Urinary bladder (tissue), 4 donors: ENCODE measurements around the gene INO80B. TPM values are rescaled to one million over a fixed set of nuclear protein-coding genes. Genes with fewer than 3 reads are reported as not detected.
"Not testable (repeated sequence)": the region's sequence is repeated elsewhere in the genome, so short reads cannot be mapped to it uniquely, and the experiment has no call there.

ENCODE experiments used
- DNase-seq: peaks from one replicate; pipeline ENCODE4 v3.0.0-alpha.2; 2015; ENCODE audit errors: extremely low spot score
- H3K27ac ChIP-seq: one replicate; pipeline ENCODE4 v1.5.1; 2013; ENCODE audit warnings: low read depth, mild to moderate bottlenecking, moderate library complexity
- H3K36me3 ChIP-seq: one replicate; pipeline ENCODE4 v1.6.1; 2013; ENCODE audit warnings: mild to moderate bottlenecking, moderate library complexity; ENCODE audit not compliant: insufficient read depth
- H3K4me1 ChIP-seq: one replicate; pipeline ENCODE4 v1.6.1; 2013; ENCODE audit warnings: mild to moderate bottlenecking, moderate library complexity; ENCODE audit not compliant: insufficient read depth
- H3K4me3 ChIP-seq: one replicate; pipeline ENCODE4 v1.5.1; 2013; ENCODE audit warnings: low read depth, low read length
- WGBS: extraction: QIAGEN DNeasy Blood & Tissue Kit; methylation state at CpG from one replicate; pipeline ENCODE4 v1.1.7; 2013; 5-methylcytosine and 5-hydroxymethylcytosine counted together
- polyA plus RNA-seq: library from polyadenylated mRNA; stranded (reverse); fragments of 200-250 nt; gene quantifications from one replicate; pipeline ENCODE4 v1.2.3, GENCODE V29; 2013
- total RNA-seq: library from RNA; depleted of rRNA; stranded (reverse); fragments of >200 nt; gene quantifications from one replicate; pipeline ENCODE4 v1.2.3, GENCODE V29; 2014
- donor health status: healthy with polysubstance abuse.
- donor health status: healthy.

The INO80B gene
- total and polyA plus RNA-seq, 2 donors: 13.5 to 35.2 TPM

DNA sequence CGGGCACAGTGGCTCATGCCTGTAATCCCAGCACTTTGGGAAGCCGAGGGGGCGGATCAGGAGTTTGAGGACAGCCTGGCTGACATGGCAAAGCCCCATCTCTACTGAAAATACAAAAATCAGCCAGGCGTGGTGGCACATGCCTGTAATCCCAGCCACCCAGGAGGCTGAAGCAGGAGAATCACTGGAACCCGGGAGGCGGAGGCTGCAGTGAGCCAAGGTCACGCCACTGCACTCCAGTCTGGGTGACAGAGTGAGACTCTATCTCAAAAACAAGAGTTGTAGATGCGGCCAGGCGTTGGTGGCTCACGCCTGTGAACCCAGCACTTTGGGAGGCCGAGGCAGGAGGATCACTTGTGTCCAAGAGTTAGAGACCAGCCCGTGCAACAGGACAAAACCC is 15.9 kb downstream of the INO80B start:
- DNase-seq, H3K4me3 ChIP-seq: not testable (repeated sequence)

DNA sequence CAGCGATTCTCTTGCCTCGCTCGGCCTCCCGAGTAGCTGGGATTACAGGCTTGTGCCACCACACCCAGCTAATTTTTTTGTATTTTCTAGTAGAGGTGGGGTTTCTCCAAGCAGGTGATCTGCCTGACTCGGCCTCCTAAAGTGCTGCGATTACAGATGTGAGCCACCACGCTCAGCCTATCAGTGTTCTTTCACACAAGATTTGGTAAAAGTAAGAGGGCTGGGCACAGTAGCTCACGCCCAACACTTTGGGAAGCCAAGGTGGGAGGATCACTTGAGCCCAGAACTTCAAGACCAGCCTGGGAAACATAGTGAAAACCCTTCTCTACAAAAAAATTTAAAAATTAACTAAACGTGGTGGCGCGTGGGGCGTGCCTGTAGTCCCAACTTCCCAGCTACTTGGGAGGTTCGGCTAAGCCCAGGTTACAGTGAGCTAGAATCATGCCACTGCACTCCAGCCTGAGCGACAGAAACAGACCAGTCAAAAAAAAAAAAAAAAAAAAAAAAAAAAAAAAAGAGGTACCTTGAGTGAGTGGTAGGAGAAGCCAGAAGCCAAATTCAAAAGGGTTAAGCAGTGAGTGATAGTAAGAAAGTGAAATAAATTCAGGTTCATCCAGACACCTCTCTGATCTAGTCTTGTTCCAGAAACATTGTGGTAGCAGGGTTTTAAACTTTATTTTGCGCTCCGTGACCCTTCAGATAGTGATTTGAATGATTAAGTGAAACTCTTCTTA is 16.6 kb downstream of the INO80B start:
- DNase-seq: no peak
- WGBS: 59% methylated on average over 16 of the region's 16 CpGs
- H3K4me3 ChIP-seq: peak overlapping the region; percentile 45
- H3K4me1 ChIP-seq: peaks cover 2% of the 10 kb centered on the region
- H3K27ac ChIP-seq: peak overlapping the region; percentile 77
- H3K36me3 ChIP-seq: peaks cover 2% of the 10 kb centered on the region

More for the DNA sequence above, 15.9 kb downstream of the INO80B start:
- not testable (repeated sequence) for H3K36me3 ChIP-seq, H3K27ac ChIP-seq, H3K4me1 ChIP-seq
- WGBS: 95% methylated on average over 12 of the region's 12 CpGs

DNA sequence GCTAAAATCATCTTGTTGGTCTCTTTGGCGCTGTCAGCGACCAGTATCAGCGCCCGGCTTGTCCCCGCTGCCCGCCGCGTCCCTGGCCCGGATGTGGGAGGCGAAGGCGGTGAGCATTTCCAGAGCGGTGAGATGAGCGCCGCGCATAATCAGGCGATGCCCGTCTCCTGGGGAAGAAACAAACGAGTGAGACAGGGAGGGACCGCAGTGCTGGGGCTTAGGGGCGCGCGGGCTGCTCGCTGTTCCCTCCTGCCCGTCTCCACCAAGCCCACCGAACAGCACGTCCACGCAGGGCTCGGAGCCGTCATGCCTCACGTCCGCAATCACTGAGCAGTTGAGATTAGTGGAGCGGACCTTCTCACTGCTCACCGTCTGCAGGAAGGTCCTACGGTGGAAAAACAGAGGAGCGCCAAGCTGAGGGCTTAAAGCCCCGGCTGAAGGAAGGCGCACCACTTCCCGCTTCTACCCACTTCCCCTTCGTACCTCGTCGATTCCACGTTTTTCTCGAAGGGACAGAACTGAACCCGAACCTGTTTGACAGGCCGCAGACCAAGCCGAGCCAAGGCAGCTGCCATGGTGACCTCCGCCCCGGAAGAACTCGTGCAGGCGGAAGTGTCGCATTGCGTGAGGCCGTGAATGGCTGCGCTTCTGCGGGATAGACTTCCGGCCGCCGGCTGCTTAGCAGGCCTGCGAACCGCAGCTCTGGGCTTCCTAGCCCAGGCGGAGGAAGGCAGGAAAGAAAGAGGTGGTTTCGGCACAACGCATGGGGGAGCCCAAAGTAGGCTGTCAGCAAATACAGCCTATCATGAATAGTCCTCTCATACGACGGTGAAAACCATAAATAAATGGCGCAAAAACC is 17.4 kb downstream of the INO80B start, which contains the start of gene MRPL53:
Gene MRPL53, minus strand, starts transcription at position 595 of the 859 bp plus-strand sequence. Its CDS starts 20 bp downstream, at position 575.
- peak; percentile 93 for DNase-seq
- peaks cover 2% of the 10 kb centered on the region for H3K36me3 ChIP-seq
- peak within 1 kb of the TSS; percentile 45 for H3K4me3 ChIP-seq
- peaks cover 2% of the 10 kb centered on the region for H3K4me1 ChIP-seq
- H3K27ac ChIP-seq: peak within 1 kb of the TSS; percentile 77
- under 1% methylated on average over 66 of the region's 66 CpGs for WGBS

DNA sequence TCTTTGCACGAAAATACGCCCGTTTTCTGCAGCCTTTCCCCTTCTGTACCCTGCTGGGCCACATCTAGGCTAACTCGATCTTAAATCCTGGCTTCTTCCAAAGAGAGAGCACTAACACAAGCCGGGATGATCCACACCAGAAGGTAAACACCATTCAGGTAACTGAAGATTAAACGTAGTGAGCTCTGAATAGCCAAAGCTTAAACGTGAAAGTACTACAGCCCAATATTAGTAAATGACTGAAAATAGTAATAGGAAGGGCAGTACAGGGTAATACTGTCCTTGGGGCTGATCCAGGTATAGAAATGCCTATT is 18.0 kb downstream of the INO80B start:
- WGBS: 12% methylated on average over 7 of the region's 7 CpGs
- Histone ChIP-seq H3K4me1 (peaks cover 2% of the 10 kb centered on the region), H3K36me3 (peaks cover 2% of the 10 kb centered on the region), H3K4me3 (peak overlapping the region; percentile 45), H3K27ac (peak overlapping the region; percentile 59)
- no peak for DNase-seq

DNA sequence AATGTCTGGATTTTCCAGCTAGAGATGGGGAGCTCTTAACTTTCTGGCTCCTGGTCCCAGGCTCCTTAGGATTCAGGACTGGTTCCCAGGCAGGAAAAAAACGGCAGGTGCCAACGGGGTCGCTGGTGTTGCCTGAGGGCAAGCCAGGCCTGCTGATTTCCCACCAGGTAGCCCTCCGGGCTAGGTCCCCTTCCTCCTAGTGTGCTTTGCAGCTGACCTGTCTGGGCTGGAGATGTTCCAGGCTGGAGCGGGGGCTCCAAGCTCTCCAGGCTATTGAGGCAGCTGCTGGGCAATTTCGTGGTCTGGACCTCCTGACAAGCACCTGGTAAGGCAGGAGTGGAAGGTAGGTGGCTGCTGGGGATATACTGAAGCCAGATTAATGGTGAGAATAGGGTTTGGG is 19.6 kb downstream of the INO80B start:
- Histone ChIP-seq H3K36me3 (peaks cover 2% of the 10 kb centered on the region), H3K27ac (no peak overlapping the region), H3K4me3 (no peak overlapping the region), H3K4me1 (peaks cover 2% of the 10 kb centered on the region)
- 94% methylated on average over 6 of the region's 6 CpGs for WGBS
- DNase-seq: no peak

DNA sequence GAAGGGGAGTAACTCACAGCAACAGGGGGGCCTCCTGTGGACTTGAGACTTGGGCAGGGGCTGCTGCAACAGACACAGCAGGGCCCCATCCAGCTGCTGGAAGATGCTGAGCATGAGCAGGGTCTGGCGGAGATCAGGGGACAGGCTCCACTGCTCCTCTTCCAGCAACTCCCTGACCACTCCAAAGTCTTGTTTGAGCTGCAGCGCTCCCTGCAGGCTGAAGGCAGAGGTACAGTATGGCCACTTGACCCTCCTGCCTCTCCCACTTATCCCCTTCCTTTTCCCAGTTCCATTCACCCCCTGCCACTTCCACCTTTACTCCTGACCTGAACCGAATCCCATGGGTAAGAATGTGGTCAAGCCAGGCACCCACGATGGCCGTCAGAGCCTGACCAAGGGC is 20.0 kb downstream of the INO80B start:
- Histone ChIP-seq H3K4me1 (peaks cover 2% of the 10 kb centered on the region), H3K4me3 (no peak overlapping the region), H3K36me3 (peaks cover 2% of the 10 kb centered on the region), H3K27ac (no peak overlapping the region)
- DNase-seq: no peak
- 86% methylated on average over 5 of the region's 5 CpGs for WGBS

DNA sequence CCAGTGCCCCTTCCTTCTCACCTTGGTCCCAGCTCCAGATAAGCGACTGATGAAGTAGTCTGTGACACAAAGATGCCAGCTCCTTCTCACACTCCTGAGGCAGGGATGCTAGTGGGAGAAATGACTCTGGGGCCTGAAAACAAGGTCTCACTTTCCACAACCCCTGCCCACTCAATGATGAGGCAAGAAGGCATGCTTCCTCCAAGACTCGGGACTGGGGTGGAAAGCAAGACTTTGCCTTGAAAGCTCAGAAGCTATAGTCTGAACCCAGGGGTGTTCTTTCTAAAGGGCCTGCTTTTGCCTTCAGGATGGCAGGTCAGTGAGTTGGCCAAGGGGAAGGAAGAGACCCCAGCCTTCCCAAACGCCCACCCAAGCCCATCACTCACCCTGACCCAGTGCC is 26.5 kb downstream of the INO80B start:
- Histone ChIP-seq H3K27ac (no peak overlapping the region), H3K4me3 (peak overlapping the region; percentile 76), H3K36me3 (no peaks in the 10 kb centered on the region), H3K4me1 (peaks cover 6% of the 10 kb centered on the region)
- WGBS: 58% methylated on average over 3 of the region's 3 CpGs
- DNase-seq: no peak

DNA sequence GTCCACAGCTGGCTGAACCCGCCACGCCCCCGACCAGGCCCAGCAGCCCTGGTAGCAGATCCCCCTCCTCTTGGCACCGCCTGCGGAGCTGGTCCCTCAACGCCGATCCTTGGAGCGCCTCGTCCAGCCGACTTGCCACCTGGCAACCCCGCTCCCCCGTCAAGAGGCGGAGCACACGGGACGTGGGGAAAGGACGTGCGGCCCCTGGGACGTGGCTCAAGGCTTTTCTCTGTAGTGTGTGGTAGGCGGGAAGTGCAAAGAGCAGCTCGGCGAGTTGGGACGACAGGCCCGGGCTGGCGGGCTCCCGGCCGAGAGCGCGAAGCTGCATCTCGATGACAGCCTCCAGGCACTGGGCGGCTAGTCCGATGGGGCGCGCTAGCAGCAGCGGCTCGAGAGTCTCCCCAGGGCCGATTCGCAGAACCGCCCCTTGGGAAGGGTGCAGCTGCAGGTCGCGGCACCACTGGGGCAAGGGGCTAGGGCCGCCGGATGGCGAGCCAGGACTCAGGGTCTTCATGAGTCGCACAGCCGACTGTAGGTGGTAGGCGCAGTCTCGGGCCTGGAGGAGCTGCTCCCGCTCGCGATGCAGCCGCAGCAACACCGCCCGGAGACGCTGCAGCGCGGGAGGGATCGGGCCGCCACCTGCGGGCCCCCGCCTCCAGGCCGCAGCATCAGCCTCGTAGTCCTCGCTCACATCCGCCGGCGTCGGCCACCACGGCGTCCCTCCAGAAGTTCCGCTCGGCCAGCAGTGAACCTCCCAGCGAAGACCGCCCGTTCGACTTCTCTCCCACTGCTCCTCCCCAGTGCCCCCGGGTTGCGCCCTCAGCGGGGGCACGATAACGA is 27.3 kb downstream of the INO80B start:
- WGBS: 1% methylated on average over 80 of the region's 80 CpGs
- peak overlapping the region; percentile 83 for H3K27ac ChIP-seq
- H3K4me3 ChIP-seq: peak overlapping the region; percentile 76
- peaks cover 6% of the 10 kb centered on the region for H3K4me1 ChIP-seq
- H3K36me3 ChIP-seq: no peaks in the 10 kb centered on the region
- DNase-seq: no peak

DNA sequence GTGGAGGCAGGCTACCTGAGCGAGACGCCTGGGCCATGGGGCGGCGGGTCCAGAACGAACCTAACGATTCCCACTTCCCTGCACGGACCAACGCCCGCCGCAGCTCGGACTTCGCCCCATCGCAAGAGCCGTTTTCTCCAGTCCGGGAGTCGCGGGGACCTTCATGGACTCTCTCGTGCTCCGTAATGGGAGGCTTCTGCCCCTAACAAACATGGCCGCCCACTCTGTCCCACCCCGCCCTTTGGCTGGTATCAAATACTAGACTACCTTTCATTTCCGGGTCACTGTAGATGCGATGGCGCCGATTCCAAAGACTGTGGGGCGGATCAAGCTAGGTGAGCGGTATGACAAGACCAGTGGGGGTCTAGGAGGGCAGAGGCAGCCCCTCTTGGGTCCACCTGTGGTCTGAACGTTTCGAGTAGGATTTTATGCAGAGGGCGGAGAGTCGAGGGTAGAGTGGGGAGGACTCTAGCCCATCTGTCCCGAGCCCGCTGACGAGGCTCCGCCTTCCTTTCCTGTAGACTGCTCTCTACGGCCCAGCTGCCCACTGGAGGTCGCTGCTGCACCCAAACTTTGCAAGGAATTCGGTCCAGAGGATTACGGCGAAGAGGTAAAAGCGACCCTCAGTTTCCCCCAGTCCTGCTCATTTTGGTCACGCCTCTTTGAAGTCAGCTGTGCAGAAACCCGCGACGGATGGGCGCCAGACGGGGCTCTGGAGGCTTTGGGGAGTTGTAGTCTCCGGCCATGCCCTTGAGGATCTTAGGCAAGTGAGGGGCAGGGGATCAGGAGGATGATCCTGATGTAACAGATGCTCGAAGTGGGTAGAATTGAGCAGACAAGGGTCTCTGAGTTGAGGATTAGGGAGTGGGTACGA is 28.2 kb downstream of the INO80B start, which contains the start of the genes CCDC142 and TTC31:
Gene CCDC142, minus strand, starts transcription at position 198 of the 874 bp plus-strand sequence. Its CDS starts 161 bp downstream, at position 37.
Gene TTC31, plus strand, starts transcription at position 281 of the 874 bp plus-strand sequence. Its CDS starts 15 bp downstream, at position 296.
- Histone ChIP-seq H3K36me3 (no peaks in the 10 kb centered on the region), H3K4me1 (peaks cover 6% of the 10 kb centered on the region), H3K4me3 (peak within 1 kb of the TSS; percentile 76), H3K27ac (peak within 1 kb of the TSS; percentile 83)
- DNase-seq: peak; percentile 92
- under 1% methylated on average over 50 of the region's 50 CpGs for WGBS

DNA sequence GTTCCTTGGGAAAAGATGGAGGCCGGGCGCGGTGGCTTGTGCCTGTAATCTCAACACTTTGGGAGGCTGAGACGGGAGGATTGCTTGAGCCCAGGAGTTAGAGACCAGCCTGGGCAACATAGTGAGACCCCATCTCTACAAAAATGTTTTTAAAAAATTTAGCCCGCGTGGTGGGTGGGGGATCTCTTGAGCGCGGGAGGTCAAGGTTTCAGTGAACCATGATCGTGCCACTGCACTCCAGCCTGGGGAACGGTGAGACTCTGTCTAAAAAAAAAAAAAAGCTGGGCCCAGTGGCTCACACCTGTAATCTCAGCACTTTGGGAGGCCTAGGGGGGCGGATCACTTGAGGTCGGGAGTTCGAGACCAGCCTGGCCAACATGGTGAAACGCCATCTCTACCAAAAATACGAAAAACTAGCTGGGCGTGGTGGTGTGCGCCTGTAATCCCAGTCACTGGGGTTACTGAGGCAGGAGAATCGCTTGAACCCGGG is 28.8 kb downstream of the INO80B start:
- not testable (repeated sequence) for H3K27ac ChIP-seq, DNase-seq, H3K36me3 ChIP-seq, H3K4me1 ChIP-seq
- 78% methylated on average over 19 of the region's 19 CpGs for WGBS
- H3K4me3 ChIP-seq: peak overlapping the region; percentile 76

DNA sequence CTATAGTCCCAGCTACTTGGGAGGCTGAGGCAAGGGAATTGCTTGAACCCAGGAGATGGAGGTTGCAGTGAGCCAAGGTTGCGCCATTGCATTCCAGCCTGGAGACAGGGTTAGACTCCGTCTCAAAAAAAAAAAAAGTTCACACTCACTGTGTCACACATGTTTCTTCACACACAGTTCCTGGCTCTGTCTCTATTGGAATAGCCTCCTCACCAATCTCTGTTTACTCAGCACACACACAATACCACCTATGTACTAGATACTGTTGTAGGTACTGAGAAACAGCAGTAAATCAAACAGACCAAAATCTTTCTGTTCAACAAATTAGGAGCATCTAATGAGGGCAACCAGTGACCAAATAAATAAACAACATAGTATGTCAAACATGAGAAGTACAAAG is 31.3 kb downstream of the INO80B start:
- no peak for DNase-seq
- H3K36me3 ChIP-seq: peaks cover 7% of the 10 kb centered on the region
- WGBS: 98% methylated on average over 2 of the region's 2 CpGs
- peaks cover 6% of the 10 kb centered on the region for H3K4me1 ChIP-seq
- H3K27ac ChIP-seq: no peak overlapping the region
- H3K4me3 ChIP-seq: no peak overlapping the region
